ENCODE results near the gene PLAGL2. TPM values are rescaled to one million over a fixed set of nuclear protein-coding genes. Genes with fewer than 3 reads are reported as not detected.

The PLAGL2 gene
- total and polyA plus RNA-seq, 9 of the 15 experiments (the other 6 are each of a cell fraction or from before 2014, with no cell fraction given), result 3.1 to 24.3 (median 6.4) TPM

GRCh38 chr20:32207626-32208498 is at the start of gene PLAGL2, which contains the start of gene POFUT1 (continued):
- TF ChIP-seq ARID3A (IDR thresholded peaks at IDR 0.05; ENCODE audit: borderline replicate concordance, low read depth, low read length), result no peak
- no peak for TF ChIP-seq SIRT6 (IDR thresholded peaks at IDR 0.05; ENCODE audit: low read depth, low read length)
- no peak for TF ChIP-seq ZNF41 (CRISPR knock-in tag; conservative IDR thresholded peaks at IDR 0.05)
- 0 out of 2 replicates have a peak, but pooled peaks have one; percentile 22 for TF ChIP-seq SMARCA4 (IDR thresholded peaks at IDR 0.05)
- peak; percentile 47; the same call in 1 of the 2 replicates for TF ChIP-seq ZNF57 (CRISPR knock-in tag; IDR thresholded peaks at IDR 0.05)
- peak; percentile 30; the same call in 1 of the 2 replicates for TF ChIP-seq ZBTB17 (CRISPR knock-in tag; IDR thresholded peaks at IDR 0.05)
- peak; percentile 86 for TF ChIP-seq NKRF (IDR thresholded peaks at IDR 0.05; ENCODE audit: borderline replicate concordance)
- TF ChIP-seq SETDB1 (IDR thresholded peaks at IDR 0.05; ENCODE audit: low read length), result no peak
- peak; percentile 63; the same call in 1 of the 2 replicates for TF ChIP-seq KAT7 (CRISPR knock-in tag; IDR thresholded peaks at IDR 0.05; ENCODE audit: borderline replicate concordance)
- TF ChIP-seq PRPF4 (IDR thresholded peaks at IDR 0.05; ENCODE audit: insufficient read depth, low read depth, low read length, poor library complexity, severe bottlenecking), result no peak
- no peak for TF ChIP-seq MEIS2 (IDR thresholded peaks at IDR 0.05; ENCODE audit: partially characterized antibody)
- peak; percentile 65; the same call in 1 of the 2 replicates for TF ChIP-seq ZNF592 (IDR thresholded peaks at IDR 0.05)
- TF ChIP-seq POLR2H (tag; IDR thresholded peaks at IDR 0.05; ENCODE audit: low read depth), result peak; percentile 63; the same call in 1 of the 2 replicates
- no peak for TF ChIP-seq CCAR2 (IDR thresholded peaks at IDR 0.05; ENCODE audit: low read depth, low read length)
- TF ChIP-seq HNRNPL (IDR thresholded peaks at IDR 0.05; ENCODE audit: low read depth, low read length), result peak; percentile 45; the same call in 1 of the 2 replicates
- TF ChIP-seq UBTF (IDR thresholded peaks at IDR 0.05; ENCODE audit: borderline replicate concordance in 1 of 2, low read depth in 2 of 2, low read length in 2 of 2), result peak; percentile 19 to 38; a peak in 1 of 4 replicates
